SK-N-SH (cell line): ENCODE results near the gene CEACAM4. TPM values are rescaled to one million over a fixed set of nuclear protein-coding genes. Genes with fewer than 3 reads are reported as not detected.

ENCODE experiments used
- CTCF ChIA-PET: fragments of 300-600, 350-600 bp; formaldehyde crosslinking; extraction: SDS; loops from one replicate; lab custom pipeline; 2021; lab: Yijun Ruan, JAX
- POLR2A ChIA-PET: fragments of 350-600 bp; sonication (Branson Sonifier 250); formaldehyde crosslinking; extraction: SDS; loops from one replicate; lab custom pipeline; 2020; ENCODE audit warnings: antibody characterized with exemption, inconsistent platforms; lab: Yijun Ruan, JAX
- DNase-seq: peaks from one replicate; pipeline ENCODE4 v3.0.0; 2012
- H2AFZ ChIP-seq: fragments of 200-600 bp; sonication (generic); 2 replicates; pipeline ENCODE4 v1.8.1; 2016; ENCODE audit warnings: antibody characterized with exemption, mild to moderate bottlenecking, low read depth
- H3F3A ChIP-seq: fragments of 200-600 bp; sonication (generic); replicated peaks from 2 replicates; pipeline ENCODE3; 2016; ENCODE audit warnings: antibody characterized with exemption, mild to moderate bottlenecking; ENCODE audit not compliant: insufficient read depth
- H3K27ac ChIP-seq, 2 experiments: fragments of 200-500 bp in 1 of 2; fragments of 200-600 bp in 1 of 2; sonication (Bioruptor generic) in 1 of 2; sonication (generic), shearing (Covaris generic) in 1 of 2; 2 replicates each; pipeline versions ENCODE4 v1.5.1 to v1.6.1; 2014 to 2016; ENCODE audit warnings: low read depth in 2 of 2, inconsistent platforms in 1 of 2, low read length in 1 of 2, mild to moderate bottlenecking in 1 of 2, mixed read lengths in 1 of 2
- H3K27me3 ChIP-seq: fragments of 200-600 bp; sonication (generic), shearing (Covaris generic); 2 replicates; pipeline ENCODE4 v1.6.1; 2016; ENCODE audit warnings: mixed run types; ENCODE audit not compliant: insufficient read depth
- H3K36me3 ChIP-seq, 2 experiments: fragments of 200-500 bp in 1 of 2; fragments of 200-600 bp in 1 of 2; sonication (Bioruptor generic) in 1 of 2; sonication (generic) in 1 of 2; replicated peaks in 1 of 2; 2 replicates each; pipeline versions ENCODE3 to v1.5.1; 2014 to 2016; ENCODE audit warnings: low read length in 1 of 2, mild to moderate bottlenecking in 1 of 2; ENCODE audit not compliant: insufficient read depth in 2 of 2, control insufficient read depth in 1 of 2
- H3K4me1 ChIP-seq, 2 experiments: fragments of 200-500 bp in 1 of 2; fragments of 200-600 bp in 1 of 2; sonication (Bioruptor generic) in 1 of 2; sonication (generic), shearing (Covaris generic) in 1 of 2; 2 replicates each; pipeline versions ENCODE4 v1.5.1 to v1.6.1; 2014 to 2016; ENCODE audit warnings: low read depth in 1 of 2, low read length in 1 of 2, mixed run types in 1 of 2; ENCODE audit not compliant: insufficient read depth in 2 of 2, control insufficient read depth in 1 of 2
- H3K4me2 ChIP-seq: fragments of 200-600 bp; sonication (generic), shearing (Covaris generic); 2 replicates; pipeline ENCODE4 v1.6.1; 2017; ENCODE audit warnings: mixed run types
- H3K4me3 ChIP-seq, 2 experiments: fragments of 200-500 bp in 1 of 2; fragments of 200-600 bp in 1 of 2; sonication (Bioruptor generic) in 1 of 2; sonication (generic), shearing (Covaris generic) in 1 of 2; 2 replicates each; pipeline versions ENCODE4 v1.5.1 to v1.8.1; 2014 to 2016; ENCODE audit warnings: low read depth in 2 of 2, inconsistent platforms in 1 of 2, low read length in 1 of 2, mild to moderate bottlenecking in 1 of 2, mixed read lengths in 1 of 2, moderate library complexity in 1 of 2
- H3K79me2 ChIP-seq: fragments of 200-600 bp; sonication (generic); 2 replicates; pipeline ENCODE4 v1.8.1; 2017; ENCODE audit warnings: mild to moderate bottlenecking; ENCODE audit not compliant: insufficient read depth
- H3K9ac ChIP-seq: fragments of 200-600 bp; sonication (generic); 2 replicates; pipeline ENCODE4 v1.6.1; 2017; ENCODE audit warnings: mixed run types
- H3K9me2 ChIP-seq: fragments of 200-600 bp; sonication (generic); 2 replicates; pipeline ENCODE4 v1.6.1; 2017; ENCODE audit warnings: mixed run types
- H3K9me3 ChIP-seq: fragments of 200-600 bp; sonication (generic); 2 replicates; pipeline ENCODE4 v1.6.1; 2017; ENCODE audit warnings: mixed run types, mild to moderate bottlenecking, moderate library complexity
- H4K20me1 ChIP-seq: fragments of 200-600 bp; sonication (generic); 2 replicates; pipeline ENCODE4 v1.6.1; 2017; ENCODE audit warnings: mild to moderate bottlenecking, mixed run types; ENCODE audit not compliant: insufficient read depth
- CHD2 ChIP-seq: fragments of 150-350 bp; IDR thresholded peaks from 2 replicates; pipeline ENCODE4 v1.6.1; 2018; ENCODE audit warnings: low read length; ENCODE audit not compliant: partially characterized antibody
- ELF1 ChIP-seq: IDR thresholded peaks from 2 replicates; pipeline ENCODE4 v1.4.0; 2012
- EZH2phosphoT487 ChIP-seq: fragments of 200-600 bp; sonication (generic); IDR thresholded peaks from 2 replicates; pipeline ENCODE4 v1.6.1; 2017; ENCODE audit warnings: low read depth, mixed run types, mild to moderate bottlenecking, antibody characterized with exemption, moderate library complexity, borderline replicate concordance
- FOXJ3 ChIP-seq: sonication (generic); formaldehyde crosslinking; IDR thresholded peaks from 2 replicates; pipeline ENCODE4 v1.5.1; 2020; ENCODE audit warnings: mild to moderate bottlenecking, missing genetic modification reagents
- GATA2 ChIP-seq: sonication (generic); formaldehyde crosslinking; IDR thresholded peaks from 2 replicates; pipeline ENCODE4 v1.5.0; 2020; ENCODE audit warnings: mild to moderate bottlenecking, missing genetic modification reagents
- IRF3 ChIP-seq: fragments of 150-350 bp; IDR thresholded peaks from 2 replicates; pipeline ENCODE4 v1.6.1; 2016; ENCODE audit warnings: mild to moderate bottlenecking, low read depth, low read length
- NRF1 ChIP-seq: IDR thresholded peaks from 2 replicates; pipeline ENCODE4 v1.6.1; 2012; ENCODE audit warnings: low read depth, mild to moderate bottlenecking, low read length
- RCOR1 ChIP-seq: fragments of 150-350 bp; IDR thresholded peaks from 2 replicates; pipeline ENCODE4 v1.6.1; 2017; ENCODE audit warnings: antibody characterized with exemption, low read length
- RXRA ChIP-seq: IDR thresholded peaks from 2 replicates; pipeline ENCODE4 v1.4.0; 2012; ENCODE audit warnings: low read depth, mild to moderate bottlenecking, borderline replicate concordance
- TAF1 ChIP-seq: IDR thresholded peaks from 2 replicates; pipeline ENCODE4 v1.6.1; 2012; ENCODE audit warnings: low read depth, mild to moderate bottlenecking, low read length, moderate library complexity, borderline replicate concordance
- USF1 ChIP-seq: IDR thresholded peaks from 2 replicates; pipeline ENCODE4 v1.4.0; 2012; ENCODE audit warnings: low read depth, borderline replicate concordance
- ZBTB33 ChIP-seq: IDR thresholded peaks from 2 replicates; pipeline ENCODE4 v1.4.0; 2012; ENCODE audit warnings: low read depth, borderline replicate concordance
- WGBS: methylation state at CpG from one replicate; pipeline ENCODE4 v1.1.6; 2017; ENCODE audit warnings: low lambda C conversion rate; 5-methylcytosine and 5-hydroxymethylcytosine counted together
- polyA plus RNA-seq, 3 experiments: library from polyadenylated mRNA; depleted of rRNA; stranded (reverse); fragments of >200 nt; gene quantifications; 2 replicates each; pipeline ENCODE4 v1.2.3, GENCODE V29; 2012

Gene CEACAM4
- polyA plus RNA-seq, 1 of the 3 experiments (the other 2 are of a cell fraction) = not detected

- no peaks in the 10 kb centered on the region for H3K36me3 ChIP-seq
- no peaks in the 10 kb centered on the region for H3K79me2 ChIP-seq
- WGBS = 1% methylated on average over 6 of the region's 6 CpGs
- POLR2A ChIA-PET = no interaction called here
- no peaks in the 10 kb centered on the region for H3F3A ChIP-seq
- no peak for DNase-seq
- no peak overlapping the region for H3K9ac ChIP-seq
- CTCF ChIA-PET = interaction anchor here (0.9 to 1.5 kb wide), 3 partner anchors 9 to 53 kb away, joined by 3 to 4 read pairs (median 3); no protein-coding TSS in a partner anchor
- H3K9me3 ChIP-seq = no peaks in the 10 kb centered on the region
- no peaks in the 10 kb centered on the region for H4K20me1 ChIP-seq
- H3K4me1 ChIP-seq = no peaks in the 10 kb centered on the region
- no peak overlapping the region for H3K27ac ChIP-seq
- H3K4me2 ChIP-seq = no peak overlapping the region
- H3K4me3 ChIP-seq = no peak overlapping the region
- no peaks in the 10 kb centered on the region; the same call in 1 of the 2 replicates for H3K27me3 ChIP-seq
- H2AFZ ChIP-seq = no peak overlapping the region
- H3K9me2 ChIP-seq = no peaks in the 10 kb centered on the region
- no peak for TF ChIP-seq GATA2
- no peak for TF ChIP-seq RCOR1
- TF ChIP-seq RXRA = no peak
- no peak for TF ChIP-seq ELF1
- TF ChIP-seq CHD2 = no peak
- no peak for TF ChIP-seq ZBTB33
- no peak for TF ChIP-seq EZH2phosphoT487
- no peak for TF ChIP-seq TAF1
- TF ChIP-seq FOXJ3 = no peak
Measured at GRCh38 chr19:41638641-41639081, 11.8 kb upstream of the CEACAM4 start.

- H3K27ac ChIP-seq = no peak overlapping the region
- ChIA-PET CTCF (interaction anchor here (0.6 to 1.8 kb wide), 4 partner anchors 9 to 116 kb away, joined by 3 to 5 read pairs (median 3); no protein-coding TSS in a partner anchor), POLR2A (no interaction called here)
- no peaks in the 10 kb centered on the region for H3K9me3 ChIP-seq
- no peak for DNase-seq
- no peaks in the 10 kb centered on the region for H4K20me1 ChIP-seq
- 11% methylated on average over 2 of the region's 2 CpGs for WGBS
- H3K4me1 ChIP-seq = no peaks in the 10 kb centered on the region
- H3K4me2 ChIP-seq = no peak overlapping the region
- H3K79me2 ChIP-seq = no peaks in the 10 kb centered on the region
- H3K9ac ChIP-seq = no peak overlapping the region
- no peaks in the 10 kb centered on the region for H3K9me2 ChIP-seq
- TF ChIP-seq NRF1 = no peak
- TF ChIP-seq TAF1 = no peak
- TF ChIP-seq IRF3 = no peak
- no peak for TF ChIP-seq USF1
- TF ChIP-seq GATA2 = no peak
- TF ChIP-seq, all 33 proteins: peak for 0
- Histone ChIP-seq H2AFZ (no peak overlapping the region), H3F3A (no peaks in the 10 kb centered on the region), H3K4me3 (no peak overlapping the region), H3K36me3 (no peaks in the 10 kb centered on the region), H3K27me3 (no peaks in the 10 kb centered on the region; the same call in 1 of the 2 replicates)
Measured at GRCh38 chr19:41637484-41637883, 10.6 kb upstream of the CEACAM4 start.
